HG02763 (cell line): Measurements from ENCODE around the gene ST3GAL5.
"Not testable (repeated sequence)": the region's sequence is repeated elsewhere in the genome, so short reads cannot be mapped to it uniquely, and the experiment has no call there.

ENCODE experiments used
- ATAC-seq: cut with Tn5 transposase; IDR thresholded peaks from one replicate; pipeline ENCODE4 v1.9.1; 2021; ENCODE audit warnings: mild to moderate bottlenecking, moderate library complexity; ENCODE audit not compliant: unreplicated experiment

The ST3GAL5 gene

GRCh38 chr2:85894554-85895278 is 5.9 kb upstream of the ST3GAL5 start:
- not testable (repeated sequence) for ATAC-seq

DNA sequence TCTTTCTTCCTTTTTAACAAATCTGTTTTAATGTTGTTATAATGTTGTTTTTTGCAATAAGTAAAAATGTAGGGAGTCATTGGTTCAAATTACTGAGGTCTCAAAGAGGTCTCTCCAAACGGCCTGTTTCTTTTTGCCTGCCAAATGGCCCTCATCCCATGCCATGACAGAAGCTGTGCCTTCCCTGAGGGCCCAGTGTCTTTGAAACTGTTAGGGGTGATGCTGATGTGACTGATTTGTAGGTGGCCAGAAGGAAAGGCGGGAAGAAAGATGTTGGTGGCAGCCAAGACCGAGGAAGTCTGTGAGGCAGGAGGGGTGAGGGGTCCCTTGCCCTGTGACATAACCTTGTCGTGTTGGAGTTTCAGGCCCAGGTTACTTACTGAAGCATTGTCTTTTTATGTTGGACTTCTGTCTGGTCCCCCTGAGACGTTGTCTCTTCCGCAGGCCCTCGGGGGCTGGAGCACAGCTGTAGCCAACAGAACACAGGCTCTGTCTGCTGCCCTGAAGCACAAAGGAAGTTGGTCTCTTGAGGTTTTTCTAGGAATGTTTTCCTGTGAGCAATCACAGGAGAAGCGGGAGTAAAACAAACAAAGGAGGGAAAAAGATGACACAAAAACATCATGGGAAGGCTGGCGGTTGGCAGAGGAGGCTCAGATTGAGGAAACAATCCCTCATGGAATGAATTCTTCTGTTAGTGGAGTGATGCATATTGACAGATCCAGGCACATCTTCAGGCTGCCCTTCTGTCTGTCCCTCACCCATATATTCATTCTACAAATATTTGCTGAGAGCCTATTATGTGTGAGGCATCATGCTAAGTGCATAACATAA is 4.9 kb upstream of the ST3GAL5 start:
- ATAC-seq, result no peak

GRCh38 chr2:85892216-85892944 is 3.6 kb upstream of the ST3GAL5 start:
- ATAC-seq, result no peak

DNA sequence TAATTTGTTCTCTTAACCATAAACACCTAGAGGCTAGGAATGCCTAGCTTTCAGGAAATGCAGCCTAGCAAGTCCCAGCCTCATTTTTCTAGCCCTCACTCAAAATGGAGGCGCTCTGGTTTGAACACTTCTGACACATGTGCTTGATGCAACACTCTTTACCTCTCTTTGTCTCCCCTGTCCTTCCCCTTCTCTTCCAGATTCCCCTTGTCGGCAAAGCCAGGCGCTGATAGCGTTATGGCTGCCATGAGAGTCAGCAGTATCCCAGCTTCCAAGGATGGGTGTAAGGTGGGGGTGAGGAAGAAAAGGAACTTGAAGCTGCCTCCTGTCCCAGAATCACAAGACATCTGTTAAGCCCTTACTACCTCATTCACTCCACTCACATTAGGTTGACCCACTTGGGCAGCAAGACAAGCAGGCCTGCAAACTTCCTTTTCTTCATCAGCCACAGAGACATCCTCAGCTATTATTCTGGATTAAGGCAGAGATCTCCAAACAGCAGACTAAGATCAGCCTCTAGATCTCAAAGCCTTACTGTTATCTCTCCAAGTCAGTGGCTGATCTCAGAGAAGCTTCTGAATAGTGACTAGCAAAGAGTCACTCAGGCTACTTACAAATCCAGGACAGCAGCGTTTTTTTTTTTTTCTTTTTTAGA is 1.9 kb upstream of the ST3GAL5 start:
- ATAC-seq, result no peak

DNA sequence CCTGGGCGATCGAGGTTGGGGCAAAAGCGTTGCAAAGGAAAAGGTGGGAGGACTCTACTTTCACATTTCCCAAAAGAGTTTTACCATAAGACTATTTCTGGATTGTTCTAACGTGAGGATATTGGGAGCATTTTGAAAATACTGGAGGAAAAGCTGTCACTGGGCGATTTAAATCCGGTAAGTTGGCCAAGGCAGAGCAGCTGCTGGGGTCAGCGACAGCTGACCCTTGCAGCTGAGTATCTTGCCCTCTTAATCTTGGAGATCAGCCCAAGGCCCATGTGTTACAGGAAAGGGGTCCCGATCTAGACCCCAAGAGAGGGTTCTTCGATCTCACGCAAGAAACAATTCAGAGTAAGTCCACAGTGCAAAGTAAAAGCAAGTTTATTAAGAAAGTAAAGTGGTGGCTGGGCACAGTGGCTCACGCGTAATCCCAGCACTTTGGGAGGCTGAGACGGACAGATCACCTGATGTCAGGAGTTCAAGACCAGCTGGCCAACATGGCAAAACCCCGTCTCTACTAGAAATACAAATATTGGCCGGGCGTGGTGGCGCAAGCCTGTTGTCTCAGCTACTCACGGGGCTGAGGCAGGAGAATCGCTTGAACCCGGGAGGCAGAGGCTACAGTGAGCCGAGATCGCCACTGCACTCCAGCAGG is 964 bp upstream of the ST3GAL5 start:
- no peak for ATAC-seq

DNA sequence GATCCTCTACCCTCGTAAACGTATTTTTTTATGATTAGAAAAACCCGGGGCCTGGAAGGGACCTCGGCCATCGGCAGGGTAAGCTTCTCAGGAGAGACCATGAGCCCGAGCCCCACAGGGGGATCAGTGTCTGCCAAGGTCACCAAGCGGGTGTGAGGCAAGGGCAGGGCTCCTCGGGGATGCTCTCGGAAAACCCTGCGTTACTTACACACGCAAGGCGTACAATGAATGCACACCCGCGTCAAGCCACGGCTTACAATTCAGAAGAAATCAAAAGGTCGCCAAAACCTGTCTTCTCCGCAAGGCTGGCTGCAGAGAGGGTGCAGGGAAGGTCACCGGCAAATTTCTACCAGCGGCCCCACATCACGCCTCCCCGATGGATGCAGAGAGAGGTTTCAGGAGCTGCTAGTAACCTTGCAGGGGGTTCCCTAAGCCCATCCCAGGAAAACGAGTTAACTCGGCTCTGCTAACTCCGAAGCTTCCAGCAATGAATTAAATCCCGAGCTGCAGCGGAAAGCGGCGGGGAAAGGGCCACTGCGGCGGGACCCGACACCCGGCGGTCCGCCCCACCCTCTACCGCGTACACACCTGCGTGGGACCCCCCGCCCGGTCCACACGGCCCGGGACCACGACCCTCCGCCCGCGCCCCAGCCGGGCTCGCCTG is 638 bp downstream of the ST3GAL5 start:
- ATAC-seq, result no peak

- no peak for ATAC-seq
Measured at GRCh38 chr2:85887566-85888019, 1.2 kb downstream of the ST3GAL5 start.

GRCh38 chr2:85886590-85886989 is 2.2 kb downstream of the ST3GAL5 start:
- ATAC-seq, result no peak

DNA sequence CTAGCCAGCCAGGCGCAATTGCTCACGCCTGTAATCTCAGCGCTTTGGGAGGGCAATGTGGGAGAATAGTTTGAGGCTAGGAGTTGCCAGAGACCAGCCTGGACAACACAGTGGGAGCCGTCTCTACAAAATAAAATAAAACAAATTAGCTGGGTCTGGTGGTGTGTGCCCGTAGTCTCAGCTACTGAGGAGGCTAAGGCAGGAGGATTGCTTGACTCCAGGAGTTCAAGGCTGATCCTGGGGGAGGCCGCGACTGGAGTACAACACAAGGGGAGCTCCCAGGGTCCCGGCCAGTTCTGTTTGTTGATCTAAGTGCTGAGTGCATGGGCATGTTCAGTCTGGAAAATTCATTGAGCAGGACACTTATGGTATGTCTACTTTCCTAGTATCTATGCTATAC is 2.6 kb downstream of the ST3GAL5 start:
- no peak for ATAC-seq

GRCh38 chr2:85881781-85882180 is 7.0 kb downstream of the ST3GAL5 start:
- not testable (repeated sequence) for ATAC-seq

DNA sequence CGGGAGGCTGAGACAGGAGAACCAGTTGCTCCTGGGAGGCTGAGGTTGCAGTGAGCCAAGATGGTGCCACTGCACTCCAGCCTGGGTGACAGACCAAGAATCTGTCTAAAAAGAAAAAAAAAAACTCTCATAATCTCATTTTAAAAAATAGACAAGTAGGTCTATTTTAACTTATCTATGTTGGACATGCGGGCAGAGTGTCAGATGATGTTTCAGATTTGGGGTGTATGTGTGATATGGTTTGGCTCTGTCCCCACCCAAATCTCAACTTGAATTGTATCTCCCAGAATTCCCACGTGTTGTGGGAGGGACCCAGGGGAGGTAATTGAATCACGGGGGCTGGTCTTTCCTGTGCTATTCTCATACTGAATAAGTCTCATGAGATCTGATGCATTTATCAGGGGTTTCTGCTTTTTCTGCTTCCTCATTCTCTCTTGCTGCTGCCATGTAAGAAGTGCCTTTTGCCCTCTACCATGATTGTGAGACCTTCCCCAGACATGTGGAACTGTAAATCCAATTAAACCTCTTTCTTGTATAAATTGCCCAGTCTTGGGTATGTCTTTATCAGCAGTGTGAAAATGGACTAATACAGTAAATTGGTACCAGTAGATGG is 8.0 kb downstream of the ST3GAL5 start:
- not testable (repeated sequence) for ATAC-seq

DNA sequence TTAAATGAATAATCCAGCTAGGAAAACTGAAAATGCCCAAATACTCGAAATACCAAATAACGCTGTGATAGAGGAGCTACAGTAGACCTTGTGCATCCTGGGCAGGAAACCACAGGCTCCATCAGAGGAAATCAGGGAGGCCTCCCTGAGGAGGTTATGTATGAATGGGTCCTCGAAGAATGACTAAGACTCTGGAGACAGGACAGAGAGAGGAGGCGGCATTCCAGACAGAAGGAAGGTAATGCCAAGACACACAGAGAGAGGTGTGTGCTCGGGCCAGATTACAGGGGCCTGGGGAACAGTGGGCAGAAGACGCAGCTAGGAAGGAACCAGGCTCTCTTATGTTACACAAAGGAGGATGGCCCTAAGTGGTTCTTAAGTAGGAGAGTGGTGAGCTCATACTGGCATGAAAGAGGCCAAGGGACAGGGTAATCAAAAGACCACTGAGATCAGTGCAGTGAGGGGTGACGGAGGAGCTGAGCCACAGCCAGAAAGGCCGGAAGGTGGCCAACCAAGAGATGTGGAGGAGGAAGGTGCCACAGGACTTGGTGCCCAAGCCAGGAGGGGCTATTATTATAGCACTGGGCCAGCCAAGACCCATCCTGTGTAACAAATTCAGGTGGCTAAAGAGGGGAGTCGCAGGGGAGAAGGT is 9.9 kb downstream of the ST3GAL5 start:
- no peak for ATAC-seq

GRCh38 chr2:85875350-85876050 is 13.3 kb downstream of the ST3GAL5 start:
- no peak for ATAC-seq

- no peak for ATAC-seq
Measured at GRCh38 chr2:85873679-85874078, 15.1 kb downstream of the ST3GAL5 start.

- ATAC-seq, result no peak
Measured at GRCh38 chr2:85872536-85873161, 16.1 kb downstream of the ST3GAL5 start.

DNA sequence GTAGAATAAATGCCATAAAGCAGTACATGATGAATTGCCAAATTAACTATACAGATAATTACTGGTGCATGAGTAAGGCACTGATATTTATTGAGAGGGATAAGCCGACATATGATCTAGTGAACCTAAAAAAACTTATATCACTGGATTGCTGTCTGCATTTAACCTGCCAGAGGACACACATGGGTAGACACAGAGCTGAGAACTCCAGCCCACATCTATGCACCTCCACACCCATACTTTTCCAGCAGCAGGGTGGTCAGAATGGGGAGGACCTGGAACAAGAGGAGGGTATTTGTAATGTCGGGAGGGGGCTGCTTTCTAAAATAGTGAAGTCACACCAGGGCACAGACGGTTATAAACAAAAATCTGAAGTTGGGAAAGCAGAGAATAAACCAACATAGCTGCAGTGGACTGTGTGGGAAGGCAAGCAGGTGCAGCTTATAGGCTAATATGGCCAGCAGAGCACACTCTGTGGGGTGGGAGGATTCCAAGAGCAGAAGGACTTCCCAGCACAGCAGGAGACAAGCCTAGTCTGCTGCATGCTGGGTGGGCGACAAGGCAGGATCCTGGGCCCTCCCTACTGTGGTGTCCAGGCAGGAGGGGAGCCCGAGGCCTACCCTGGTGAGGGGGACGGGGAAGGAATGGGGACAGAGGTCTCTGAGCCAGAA is 17.2 kb downstream of the ST3GAL5 start:
- ATAC-seq, result no peak

- no peak for ATAC-seq
Measured at GRCh38 chr2:85868822-85869221, 20.0 kb downstream of the ST3GAL5 start.
